GM18951 (cell line): ENCODE results near the gene PERCC1.
"Not testable (repeated sequence)": the region's sequence is repeated elsewhere in the genome, so short reads cannot be mapped to it uniquely, and the experiment has no call there.

Experiments used
- POLR2A ChIP-seq: IDR thresholded peaks from 4 replicates; pipeline ENCODE4 v1.6.1; 2011; ENCODE audit warnings: mild to moderate bottlenecking; ENCODE audit not compliant: insufficient read length, insufficient read depth; ENCODE audit errors: extremely low read depth
- in situ Hi-C: fragments of 300-500 bp; cut with MboI; formaldehyde crosslinking; loops from one replicate; pipeline ENCODE4 v1.12.0; 2022; ENCODE audit warnings: low sequenced_read_pairs, mixed read lengths, inconsistent platforms; ENCODE audit not compliant: unreplicated experiment

PERCC1 gene

DNA sequence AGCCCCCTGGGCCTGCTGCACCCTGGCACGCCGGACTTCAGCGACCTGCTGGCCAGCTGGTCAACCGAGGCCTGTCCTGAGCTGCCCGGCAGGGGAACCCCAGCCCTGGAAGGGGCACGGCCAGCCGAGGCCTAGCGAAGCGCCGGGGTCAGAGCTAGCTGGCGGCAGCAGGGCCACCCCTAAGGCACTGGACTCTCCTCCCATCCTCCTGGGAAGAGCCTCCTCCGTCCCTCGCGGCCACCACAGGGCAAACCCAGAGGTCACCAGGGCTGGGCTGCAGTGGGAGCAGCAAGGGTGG, 2.3 kb downstream of the PERCC1 start:
- TF ChIP-seq POLR2A: no peak
- in situ Hi-C loops: no loop called here

DNA sequence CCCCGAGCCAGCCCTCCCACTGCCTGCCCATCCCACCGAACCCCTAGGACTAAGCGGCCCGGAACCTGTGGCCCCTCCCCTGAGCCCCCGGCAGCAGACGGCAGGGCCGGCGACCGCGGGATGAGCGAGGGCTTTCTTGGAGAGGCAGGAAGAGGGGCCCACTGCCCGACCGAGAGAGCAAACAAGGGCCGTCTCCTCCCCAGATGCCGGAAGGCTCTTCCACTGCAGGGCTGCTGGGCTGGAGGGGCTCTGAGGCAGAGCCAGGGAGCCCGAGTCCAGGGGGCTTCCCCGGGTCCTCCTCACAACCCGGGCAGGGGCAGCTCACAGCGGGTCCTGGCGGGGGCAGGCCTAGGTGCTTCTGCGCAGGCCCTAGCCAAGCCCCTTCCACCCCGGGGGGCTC, 2.9 kb downstream of the PERCC1 start:
- in situ Hi-C loops: no loop called here
- TF ChIP-seq POLR2A: no peak

DNA sequence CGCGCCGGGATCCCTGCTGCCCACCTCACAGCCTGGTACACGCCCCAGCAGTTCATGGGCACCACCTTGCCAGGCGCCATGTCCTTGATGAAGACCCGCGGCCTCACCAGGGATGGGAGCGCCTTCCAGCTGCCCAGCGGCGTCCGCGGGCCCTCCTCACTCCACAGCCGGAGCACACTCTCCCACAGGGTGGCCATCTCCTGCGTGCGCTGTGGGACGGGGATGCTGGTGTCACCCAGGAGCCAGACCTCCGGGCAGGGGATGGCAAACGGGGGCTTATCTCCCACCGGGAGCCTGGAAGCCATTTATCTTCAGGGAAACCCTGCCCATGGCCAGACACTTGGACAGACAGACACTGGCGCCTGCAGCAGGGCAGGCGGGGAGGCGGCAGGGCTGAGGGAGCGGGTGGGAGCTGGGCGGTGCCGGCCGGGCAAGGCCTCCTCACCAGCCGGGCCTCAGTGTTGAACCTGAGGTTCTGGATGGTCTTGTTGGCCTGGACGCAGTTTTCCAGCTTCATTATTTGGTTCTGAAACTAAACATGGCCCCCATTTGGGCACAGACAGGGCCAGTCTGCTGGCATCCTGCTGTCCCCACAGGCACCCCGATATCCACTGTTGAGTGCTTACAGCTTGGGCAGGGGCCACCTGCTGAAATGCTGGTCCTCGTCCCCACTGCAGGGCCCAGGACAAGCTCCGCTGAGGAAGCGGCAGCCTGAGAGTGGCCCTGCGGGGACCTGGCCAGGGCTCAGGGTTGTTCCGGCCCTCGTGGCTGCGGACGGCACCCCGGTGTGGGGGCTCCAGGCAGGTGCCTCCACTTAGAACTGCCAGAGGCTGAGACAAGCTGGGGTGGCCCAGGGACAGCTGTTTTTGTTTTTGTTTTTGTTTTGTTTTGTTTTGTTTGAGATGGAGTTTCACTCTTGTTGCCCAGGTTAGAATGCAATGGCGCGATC, 4.0 kb downstream of the PERCC1 start:
- TF ChIP-seq POLR2A: no peak
- in situ Hi-C loops: no loop called here

DNA sequence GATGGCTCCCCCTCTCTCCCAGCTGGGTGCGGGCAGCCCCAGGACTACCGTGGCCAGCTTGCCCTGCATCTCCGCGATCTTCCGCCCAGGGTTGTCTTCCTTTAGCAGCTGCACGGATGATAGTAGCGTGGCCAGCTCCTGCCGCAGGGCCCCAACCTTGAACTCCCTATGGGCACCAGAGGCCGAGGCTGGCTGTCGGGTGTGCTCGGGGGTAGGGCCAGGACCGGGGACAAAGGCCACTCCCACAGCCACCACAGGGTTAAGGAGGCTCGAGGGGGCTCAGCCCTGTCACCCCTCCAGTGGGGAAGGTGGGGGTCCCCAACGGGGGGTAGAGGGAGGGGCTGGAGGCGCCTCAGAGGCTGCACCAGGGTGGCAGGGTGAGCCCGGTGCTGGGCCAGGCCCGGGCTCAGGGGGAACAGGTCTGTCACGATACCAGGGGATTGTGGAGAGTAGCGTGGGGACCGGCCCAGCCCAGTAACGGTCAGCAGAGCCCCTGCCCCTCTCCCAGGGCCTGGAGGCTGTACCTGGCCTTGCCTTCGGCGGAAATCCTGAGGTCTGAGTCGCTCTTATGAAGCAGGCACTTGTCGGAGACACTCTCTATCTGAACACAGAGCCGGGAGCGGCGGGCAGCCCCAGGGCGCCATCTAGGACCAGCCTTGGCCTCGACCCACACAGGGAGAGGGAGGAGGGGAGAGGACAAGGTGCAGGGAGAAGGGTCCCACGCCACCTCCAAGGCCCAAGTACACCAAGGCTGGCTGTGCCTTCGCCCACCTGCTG, 5.2 kb downstream of the PERCC1 start:
- TF ChIP-seq POLR2A: no peak
- in situ Hi-C loops: no loop called here

DNA sequence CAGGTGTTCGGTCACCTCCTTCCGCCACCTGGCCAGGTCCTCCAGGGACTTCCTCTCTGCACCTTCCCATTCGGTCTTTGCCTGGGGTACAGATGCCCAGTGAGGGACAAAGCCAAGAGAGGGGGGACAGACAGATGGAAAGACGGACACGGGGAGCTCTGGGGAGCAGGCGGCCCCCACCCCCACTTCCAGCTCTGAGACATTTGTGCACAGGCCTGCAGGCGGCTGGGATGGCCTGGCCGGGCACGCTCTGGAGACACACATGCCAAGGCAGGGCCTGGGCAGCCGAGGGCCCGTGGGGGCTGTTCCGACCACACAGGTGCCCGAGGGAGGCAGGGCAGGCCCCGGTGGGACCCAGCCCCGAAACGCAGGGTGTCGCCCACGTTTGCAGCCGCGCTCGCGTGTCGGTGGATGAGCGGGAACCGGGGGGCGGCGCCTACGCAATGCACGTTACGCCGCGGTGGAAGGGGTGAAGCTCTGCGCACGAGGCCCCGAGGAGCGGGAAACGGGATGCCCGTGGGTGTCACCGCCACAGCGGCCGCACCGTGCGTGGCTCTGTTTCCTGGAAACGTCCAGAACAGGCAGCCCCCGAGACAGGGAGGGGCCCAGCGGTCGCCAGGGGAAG, 6.0 kb downstream of the PERCC1 start:
- in situ Hi-C loops: no loop called here
- no peak for TF ChIP-seq POLR2A

DNA sequence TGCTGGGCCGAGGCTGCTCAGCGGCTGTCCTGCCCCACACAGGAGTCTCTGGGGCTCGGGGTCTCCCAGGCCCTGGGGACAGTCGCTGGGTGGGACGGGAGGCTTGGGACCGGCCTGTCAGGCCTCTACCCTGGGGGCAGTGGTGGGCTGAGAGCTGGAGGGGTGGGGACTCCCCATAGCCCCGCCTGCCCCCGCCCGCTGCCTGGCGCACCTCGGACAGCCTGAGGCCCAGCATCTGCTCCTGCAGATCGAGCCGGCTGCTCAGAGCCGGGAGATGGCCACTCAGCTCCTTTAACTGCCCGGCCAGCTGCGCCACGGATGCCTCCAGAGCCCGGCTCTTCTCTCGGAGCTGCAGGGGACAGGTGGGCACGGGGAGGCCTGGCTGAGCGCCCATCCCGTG, 6.7 kb downstream of the PERCC1 start:
- no peak for TF ChIP-seq POLR2A
- in situ Hi-C loops: no loop called here

DNA sequence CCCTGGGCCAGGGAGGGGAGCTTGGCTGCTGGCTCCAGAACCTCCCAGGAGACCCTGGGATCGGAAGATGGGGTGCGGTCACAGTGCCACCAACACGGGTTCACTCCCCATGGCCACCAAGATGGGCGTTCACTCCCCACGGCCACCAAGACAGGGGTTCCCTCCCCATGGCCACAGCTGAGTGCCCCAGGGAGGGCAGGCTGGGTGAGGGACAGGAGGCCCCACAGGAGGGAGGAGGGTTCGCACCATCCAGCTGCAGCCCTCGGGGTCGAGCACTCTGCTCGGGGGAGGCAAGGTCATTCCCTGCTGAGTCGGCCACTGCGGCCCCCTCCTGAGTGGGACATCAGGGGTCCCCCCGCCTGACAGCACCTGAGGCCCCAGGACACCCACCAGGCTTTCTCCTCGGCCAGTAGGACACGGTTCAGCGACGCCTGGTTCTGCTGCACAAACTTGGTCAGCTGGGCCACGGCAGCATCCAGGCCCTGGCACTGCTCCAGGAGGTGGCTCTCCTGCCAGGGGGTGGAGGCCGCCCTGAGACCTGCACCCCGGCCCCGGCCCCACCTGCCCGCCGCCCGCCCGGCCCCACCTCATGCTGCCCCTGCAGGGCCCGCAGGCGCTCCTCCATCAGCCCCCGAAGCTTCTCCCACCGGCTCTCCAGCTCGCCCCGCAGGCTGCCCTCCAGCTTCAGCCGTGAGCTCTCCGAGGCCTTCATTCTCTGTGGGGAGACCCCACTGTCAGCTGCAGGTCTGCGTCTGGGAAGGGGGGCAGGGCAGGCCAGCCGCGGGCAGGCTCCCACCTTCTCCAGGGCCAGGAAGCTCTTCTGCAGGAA, 7.6 kb downstream of the PERCC1 start:
- TF ChIP-seq POLR2A: no peak
- in situ Hi-C loops: no loop called here

DNA sequence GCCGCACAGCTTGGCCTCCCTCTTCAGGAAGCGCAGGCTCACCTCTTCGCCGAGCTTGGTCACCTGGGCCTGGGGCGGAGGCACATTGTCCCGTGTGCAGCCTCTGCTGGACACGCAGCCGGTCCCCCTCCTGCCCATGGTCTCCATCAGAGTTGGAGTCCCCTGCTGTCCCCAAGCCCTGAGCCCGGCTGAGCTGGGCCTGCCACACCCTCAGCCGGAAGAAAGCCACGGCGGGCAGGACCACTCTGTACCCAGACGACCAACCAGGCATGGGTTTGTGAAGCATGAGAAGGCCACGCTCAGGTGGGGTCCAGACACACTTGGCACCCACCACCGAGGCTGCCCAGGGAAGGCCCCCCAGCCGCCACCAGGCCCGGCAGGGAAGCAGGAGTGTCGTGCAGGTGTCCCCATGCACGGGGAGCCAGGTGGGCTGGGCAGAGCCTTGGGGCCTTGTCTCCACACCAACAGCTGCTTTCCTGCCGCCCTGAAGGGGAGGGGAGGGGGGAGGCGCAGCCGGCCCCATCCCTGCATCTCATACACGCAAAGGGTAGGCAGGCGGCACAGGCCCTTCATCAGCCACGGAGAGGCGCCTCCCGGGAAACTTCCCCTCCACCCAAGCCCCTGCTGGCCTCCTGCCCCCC, 8.3 kb downstream of the PERCC1 start:
- in situ Hi-C loops: no loop called here

DNA sequence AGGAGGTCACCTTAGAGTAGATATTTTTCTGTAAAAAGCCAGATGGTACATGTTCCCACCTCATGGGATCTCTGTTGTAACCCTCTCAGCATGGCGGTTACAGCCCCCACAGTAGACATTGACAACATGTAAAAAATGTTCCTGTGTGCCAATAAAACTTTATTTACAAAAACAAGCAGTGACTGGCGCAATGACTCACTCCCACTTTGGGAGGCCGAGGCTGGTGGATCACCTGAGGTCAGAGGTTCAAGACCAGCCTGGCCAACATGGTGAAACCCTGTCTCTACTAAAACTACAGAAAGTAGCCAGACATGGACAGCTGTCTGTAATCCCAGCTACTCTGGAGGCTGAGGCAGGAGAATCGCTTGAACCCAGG, 8.8 kb downstream of the PERCC1 start:
- in situ Hi-C loops: not testable (repeated sequence)

More for the DNA sequence above, 8.3 kb downstream of the PERCC1 start:
- TF ChIP-seq POLR2A: no peak

DNA sequence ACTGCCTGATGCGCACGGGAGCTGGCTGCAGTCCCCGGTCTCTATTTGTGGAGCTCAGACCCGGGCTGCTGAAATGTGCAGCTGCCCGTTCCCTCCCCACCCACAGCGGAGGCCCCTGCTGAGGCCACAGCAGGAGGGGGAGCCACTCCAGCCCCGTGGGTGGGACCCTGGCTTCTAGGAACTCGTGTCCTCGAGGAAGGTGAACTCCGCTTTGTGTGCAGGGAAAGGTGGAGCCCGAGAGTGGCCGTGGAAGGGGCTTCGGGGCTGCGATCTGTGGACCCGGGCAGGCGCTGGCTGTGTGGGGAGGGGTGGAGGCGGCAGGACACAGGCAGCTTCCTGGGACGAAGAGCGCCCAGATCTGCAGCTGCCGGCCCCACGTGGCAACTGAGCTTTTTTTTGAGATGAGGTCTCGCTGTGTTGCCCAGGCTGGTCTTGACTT, 10.5 kb downstream of the PERCC1 start:
- TF ChIP-seq POLR2A: no peak
- in situ Hi-C loops: no loop called here

DNA sequence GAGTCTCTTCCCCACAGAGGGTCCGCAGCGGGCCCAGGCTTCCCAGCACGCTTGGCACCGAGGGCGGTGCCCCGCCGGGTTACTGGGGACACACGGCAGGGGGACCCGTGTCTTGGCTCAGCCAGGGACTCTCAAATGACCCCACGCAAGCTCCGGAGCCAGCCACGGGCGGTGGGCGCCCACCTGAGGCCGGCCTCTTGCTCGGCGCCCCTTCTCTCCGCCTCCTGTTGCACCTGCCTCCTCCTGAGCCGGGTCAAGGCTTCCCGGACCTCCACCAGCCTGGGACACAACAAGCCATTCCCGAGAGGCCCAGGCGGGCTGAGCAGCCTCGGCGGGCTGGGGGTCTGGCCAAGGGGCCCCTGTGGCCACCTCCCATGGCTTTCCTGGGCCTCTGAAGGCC, 11.8 kb downstream of the PERCC1 start:
- in situ Hi-C loops: no loop called here
- TF ChIP-seq POLR2A: no peak

DNA sequence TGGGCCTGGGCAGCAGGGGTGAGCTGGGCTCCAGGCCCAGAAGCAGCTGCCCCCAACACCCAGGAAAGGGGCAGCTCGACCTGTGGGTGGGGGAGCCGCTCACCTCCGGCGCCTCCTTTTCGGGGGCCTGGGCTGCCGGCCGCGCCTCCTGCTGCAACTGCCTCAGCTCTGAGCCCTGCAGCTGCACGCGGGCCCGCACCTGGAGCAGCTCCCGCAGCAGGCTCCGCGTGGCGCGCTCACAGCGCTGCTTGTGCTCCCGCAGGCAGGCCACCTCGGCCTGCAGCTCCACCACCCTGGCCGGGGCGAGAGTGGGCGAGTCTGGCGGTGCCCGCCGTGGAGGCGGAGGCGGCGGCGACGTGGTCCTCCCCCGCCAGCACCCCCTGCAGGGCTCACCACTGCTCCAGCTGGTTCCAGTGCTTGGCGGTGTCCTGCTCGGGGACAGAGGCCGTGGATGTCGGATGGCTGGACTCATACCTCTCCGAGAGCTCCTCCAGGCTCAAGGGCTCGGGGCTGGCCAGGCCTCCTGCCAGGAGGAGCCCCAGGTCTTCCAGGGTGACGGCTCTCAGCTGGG, 12.6 kb downstream of the PERCC1 start:
- no peak for TF ChIP-seq POLR2A
- in situ Hi-C loops: no loop called here
